Measurements from ENCODE around the gene SNX7.

The SNX7 gene

DNA sequence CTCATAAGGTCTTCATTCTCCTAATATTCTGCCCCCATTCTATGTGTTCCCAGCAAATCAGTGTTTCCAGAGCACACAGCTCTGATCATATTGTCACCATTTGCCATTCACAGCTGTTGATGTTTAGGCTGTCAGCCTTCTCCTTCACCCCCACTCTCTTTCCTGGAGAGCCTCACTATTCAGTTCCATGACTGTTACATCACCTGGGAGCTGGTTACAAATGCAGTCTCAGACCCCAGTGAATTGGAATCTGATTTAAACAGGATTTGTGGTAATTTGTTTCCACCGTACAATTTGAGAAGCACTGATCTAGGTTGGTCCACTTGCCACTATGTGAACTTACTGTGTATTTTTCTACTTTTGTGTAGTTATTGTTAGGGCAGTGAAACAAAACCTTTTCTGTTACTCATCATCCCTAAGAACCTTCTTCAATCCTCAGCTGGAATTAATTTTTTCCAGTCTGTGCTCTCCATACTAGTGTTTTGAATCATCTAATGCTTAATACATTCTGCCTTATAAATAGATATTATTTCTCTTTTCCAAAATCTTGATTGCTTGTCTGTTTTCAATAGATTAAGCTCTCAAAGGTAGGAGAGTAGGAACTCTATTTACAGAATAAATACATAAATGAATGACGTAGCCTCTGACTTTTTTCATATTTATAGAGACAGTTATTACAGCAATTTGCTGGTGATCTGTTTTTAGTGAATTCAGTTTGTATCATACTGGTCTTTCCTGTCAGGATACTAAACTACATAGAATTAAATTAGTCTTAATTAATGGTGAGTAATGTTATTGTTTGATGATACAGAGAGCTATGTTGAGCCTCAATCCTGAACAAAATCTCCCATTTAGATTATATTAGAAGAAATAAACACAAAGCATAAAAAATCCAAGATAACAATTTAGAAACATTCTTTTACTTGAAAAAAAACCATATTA is 8.1 kb downstream of the SNX7 start:
- no peaks in the 10 kb centered on the region for H3K4me1 ChIP-seq (ENCODE audit: control insufficient read depth, insufficient read depth, low read length)
- H3K27ac ChIP-seq (ENCODE audit: low read depth, low read length) = no peak overlapping the region
- no peak overlapping the region for H3K4me3 ChIP-seq (ENCODE audit: low read depth, low read length)
- H3K36me3 ChIP-seq (ENCODE audit: control insufficient read depth, insufficient read depth, low read length) = no peaks in the 10 kb centered on the region
- no peak overlapping the region for H3K9ac ChIP-seq (ENCODE audit: low read length)
- no peaks in the 10 kb centered on the region for H3K9me3 ChIP-seq (ENCODE audit: control insufficient read depth, insufficient read depth, low read depth, low read length)
- no peaks in the 10 kb centered on the region for H3K27me3 ChIP-seq (ENCODE audit: control insufficient read depth, insufficient read depth, low read length)

DNA sequence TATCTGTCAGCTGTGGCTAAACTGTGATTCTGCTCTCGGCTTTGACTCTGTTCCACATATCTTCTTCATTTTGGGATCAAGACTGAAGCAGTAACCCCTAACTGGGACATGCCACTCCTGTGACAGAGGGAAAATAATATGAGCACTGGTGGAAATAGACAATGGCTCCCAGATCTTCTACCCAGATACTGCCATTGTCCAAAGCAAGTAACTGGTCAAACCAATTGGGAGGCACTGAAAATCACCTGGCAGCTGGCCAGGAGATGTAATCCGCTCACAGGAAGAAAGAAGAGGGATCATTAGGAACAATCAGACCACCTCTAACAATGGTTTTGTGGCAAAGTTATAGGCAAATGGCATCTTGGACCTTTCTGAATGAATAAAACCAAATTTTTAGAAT is 10.7 kb downstream of the SNX7 start:
- Histone ChIP-seq H3K4me1 (ENCODE audit: control insufficient read depth, insufficient read depth, low read length) (peaks cover 4% of the 10 kb centered on the region; the same call in 1 of the 2 replicates), H3K27ac (ENCODE audit: low read depth, low read length) (no peak overlapping the region), H3K36me3 (ENCODE audit: control insufficient read depth, insufficient read depth, low read length) (no peaks in the 10 kb centered on the region), H3K9ac (ENCODE audit: low read length) (no peak overlapping the region), H3K4me3 (ENCODE audit: low read depth, low read length) (no peak overlapping the region), H3K27me3 (ENCODE audit: control insufficient read depth, insufficient read depth, low read length) (no peaks in the 10 kb centered on the region), H3K9me3 (ENCODE audit: control insufficient read depth, insufficient read depth, low read depth, low read length) (no peaks in the 10 kb centered on the region)

DNA sequence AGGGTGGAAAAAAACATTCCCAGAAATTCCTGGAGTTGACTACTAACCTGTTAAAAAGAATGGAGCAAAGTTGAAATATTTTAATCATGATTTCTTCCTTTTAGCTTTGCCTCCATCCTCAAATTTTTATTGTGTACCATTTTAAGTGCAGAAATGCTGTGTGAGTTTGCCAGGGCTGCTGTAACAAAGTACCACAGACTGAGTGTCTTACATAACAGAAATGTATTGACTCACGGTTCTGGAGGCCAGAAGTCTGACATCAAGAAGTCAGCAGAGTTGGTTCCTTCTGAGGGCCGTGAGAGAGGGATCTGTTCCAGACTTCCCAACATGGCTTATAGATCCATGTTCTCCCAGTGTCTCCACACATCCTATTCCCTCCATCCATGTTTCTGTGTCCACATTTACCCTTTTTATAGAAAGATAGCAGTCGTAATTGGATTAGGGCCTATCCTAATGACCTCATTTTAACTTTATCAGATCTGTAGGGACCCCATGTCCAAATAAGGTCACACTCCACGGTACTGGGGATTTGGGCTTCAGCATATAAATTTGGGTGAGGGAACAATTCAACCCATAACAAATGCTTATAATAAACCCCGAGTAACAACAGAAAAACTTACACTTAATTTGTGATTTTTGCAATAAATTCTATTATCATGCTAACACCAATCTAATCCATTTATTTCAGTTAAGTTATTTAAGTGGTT is 12.7 kb downstream of the SNX7 start:
- Histone ChIP-seq H3K9ac (ENCODE audit: low read length) (no peak overlapping the region), H3K36me3 (ENCODE audit: control insufficient read depth, insufficient read depth, low read length) (peaks cover 2% of the 10 kb centered on the region; the same call in 1 of the 2 replicates), H3K4me1 (ENCODE audit: control insufficient read depth, insufficient read depth, low read length) (peaks cover 4% of the 10 kb centered on the region; the same call in 1 of the 2 replicates), H3K9me3 (ENCODE audit: control insufficient read depth, insufficient read depth, low read depth, low read length) (no peaks in the 10 kb centered on the region), H3K4me3 (ENCODE audit: low read depth, low read length) (no peak overlapping the region), H3K27ac (ENCODE audit: low read depth, low read length) (no peak overlapping the region), H3K27me3 (ENCODE audit: control insufficient read depth, insufficient read depth, low read length) (no peaks in the 10 kb centered on the region)

DNA sequence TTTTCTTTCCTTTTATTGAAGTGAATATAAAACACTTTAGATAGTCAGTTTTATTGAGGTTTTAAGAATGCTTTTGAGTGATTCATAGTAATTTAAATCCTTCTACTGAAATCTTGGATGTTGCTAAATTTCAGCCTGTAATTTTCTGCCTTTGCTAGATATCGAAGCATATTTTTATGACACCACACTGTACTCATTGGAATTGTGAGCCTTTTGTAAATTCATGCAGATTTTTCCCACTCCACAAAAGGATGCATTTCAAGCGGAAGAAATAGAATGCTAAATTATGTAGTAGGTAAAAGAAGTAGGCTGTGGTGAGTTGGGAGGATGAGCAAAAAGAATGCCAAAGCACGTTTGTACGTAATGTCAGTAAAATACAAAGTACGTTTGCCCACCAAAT is 13.8 kb downstream of the SNX7 start:
- Histone ChIP-seq H3K36me3 (ENCODE audit: control insufficient read depth, insufficient read depth, low read length) (peaks cover 3% of the 10 kb centered on the region; the same call in 1 of the 2 replicates), H3K4me3 (ENCODE audit: low read depth, low read length) (no peak overlapping the region), H3K27me3 (ENCODE audit: control insufficient read depth, insufficient read depth, low read length) (no peaks in the 10 kb centered on the region), H3K4me1 (ENCODE audit: control insufficient read depth, insufficient read depth, low read length) (peaks cover 4% of the 10 kb centered on the region; the same call in 1 of the 2 replicates), H3K9ac (ENCODE audit: low read length) (no peak overlapping the region), H3K9me3 (ENCODE audit: control insufficient read depth, insufficient read depth, low read depth, low read length) (0 out of 2 replicates have a peak, but pooled peaks cover 2% of the 10 kb centered on the region), H3K27ac (ENCODE audit: low read depth, low read length) (no peak overlapping the region)

DNA sequence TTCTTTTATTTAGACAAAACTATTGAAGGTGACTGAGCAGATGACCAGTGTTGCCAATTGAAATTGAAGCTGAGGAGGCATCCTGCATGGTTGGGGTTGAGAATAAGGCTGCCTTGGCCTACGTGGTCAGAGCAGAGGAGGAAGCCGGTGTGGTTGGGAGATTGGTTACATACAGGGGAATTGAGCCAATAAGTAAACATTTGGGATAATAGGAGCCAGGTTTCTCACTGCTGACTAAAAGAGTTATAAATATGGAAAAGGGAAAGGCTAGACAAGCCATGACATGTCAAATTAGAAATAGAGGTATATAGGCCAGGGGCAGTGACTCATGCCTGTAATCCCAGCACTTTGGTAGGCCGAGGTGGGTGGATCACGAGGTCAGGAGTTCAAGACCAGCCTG is 15.8 kb downstream of the SNX7 start:
- Histone ChIP-seq H3K27me3 (ENCODE audit: control insufficient read depth, insufficient read depth, low read length) (no peaks in the 10 kb centered on the region), H3K27ac (ENCODE audit: low read depth, low read length) (no peak overlapping the region), H3K9me3 (ENCODE audit: control insufficient read depth, insufficient read depth, low read depth, low read length) (0 out of 2 replicates have a peak, but pooled peaks cover 2% of the 10 kb centered on the region), H3K9ac (ENCODE audit: low read length) (no peak overlapping the region), H3K36me3 (ENCODE audit: control insufficient read depth, insufficient read depth, low read length) (peaks cover 3% of the 10 kb centered on the region; the same call in 1 of the 2 replicates), H3K4me1 (ENCODE audit: control insufficient read depth, insufficient read depth, low read length) (peaks cover 4% of the 10 kb centered on the region; the same call in 1 of the 2 replicates), H3K4me3 (ENCODE audit: low read depth, low read length) (no peak overlapping the region)

DNA sequence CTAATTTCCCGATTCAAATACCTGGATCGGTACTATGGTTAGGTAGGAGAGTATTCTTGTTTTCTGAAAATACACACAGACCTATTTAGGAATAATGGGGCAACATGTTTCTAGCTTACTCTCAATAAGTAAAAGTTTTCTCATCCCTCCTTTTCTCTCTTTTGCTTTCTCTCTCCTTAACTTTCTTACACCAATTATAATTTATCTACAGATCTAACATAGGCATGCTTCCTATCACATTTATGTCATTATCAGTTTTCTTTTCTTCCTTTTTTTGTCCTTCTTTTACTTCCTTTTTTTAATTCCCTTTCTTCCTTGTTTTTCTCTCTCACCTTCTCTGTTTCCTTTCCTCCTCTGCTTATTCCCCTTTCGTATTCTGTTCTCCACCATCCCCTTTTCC is 20.3 kb downstream of the SNX7 start:
- peaks cover 3% of the 10 kb centered on the region for H3K36me3 ChIP-seq (ENCODE audit: control insufficient read depth, insufficient read depth, low read length)
- H3K9ac ChIP-seq (ENCODE audit: low read length) = no peak overlapping the region
- H3K4me1 ChIP-seq (ENCODE audit: control insufficient read depth, insufficient read depth, low read length) = no peaks in the 10 kb centered on the region
- H3K27me3 ChIP-seq (ENCODE audit: control insufficient read depth, insufficient read depth, low read length) = no peaks in the 10 kb centered on the region
- H3K9me3 ChIP-seq (ENCODE audit: control insufficient read depth, insufficient read depth, low read depth, low read length) = 0 out of 2 replicates have a peak, but pooled peaks cover 2% of the 10 kb centered on the region
- H3K4me3 ChIP-seq (ENCODE audit: low read depth, low read length) = no peak overlapping the region
- no peak overlapping the region for H3K27ac ChIP-seq (ENCODE audit: low read depth, low read length)

DNA sequence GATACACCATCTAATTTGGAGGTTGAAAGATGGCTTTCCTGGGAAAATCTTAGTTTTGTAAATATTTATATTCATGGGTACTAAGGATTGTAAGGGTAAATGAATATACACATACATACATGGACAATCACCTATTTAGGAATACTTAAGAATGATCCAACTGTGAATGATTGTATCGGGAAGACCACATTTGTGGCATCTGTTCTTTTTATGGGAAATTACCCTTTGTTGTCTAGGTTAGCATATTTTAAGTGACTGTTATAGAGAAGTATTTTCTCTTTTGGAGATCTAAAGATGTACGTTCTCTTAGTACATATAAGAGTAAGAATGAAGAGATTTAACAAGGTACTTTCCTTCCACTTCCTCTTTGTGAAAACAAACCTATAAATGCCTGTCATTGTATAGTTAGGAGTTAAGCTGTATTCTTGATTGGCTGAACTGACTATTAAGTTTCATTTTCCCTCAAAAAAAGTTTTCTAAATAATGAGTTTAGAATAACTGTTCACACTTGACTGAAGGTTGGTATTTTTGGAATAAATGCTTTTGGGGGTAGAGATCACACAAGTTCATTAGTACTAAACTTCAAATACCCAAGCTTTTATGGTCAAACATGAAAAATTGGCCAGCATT is 26.7 kb downstream of the SNX7 start:
- H3K27ac ChIP-seq (ENCODE audit: low read depth, low read length) = no peak overlapping the region
- H3K36me3 ChIP-seq (ENCODE audit: control insufficient read depth, insufficient read depth, low read length) = no peaks in the 10 kb centered on the region; the same call in none of the 2 replicates
- H3K9ac ChIP-seq (ENCODE audit: low read length) = no peak overlapping the region
- no peaks in the 10 kb centered on the region for H3K4me1 ChIP-seq (ENCODE audit: control insufficient read depth, insufficient read depth, low read length)
- no peaks in the 10 kb centered on the region for H3K27me3 ChIP-seq (ENCODE audit: control insufficient read depth, insufficient read depth, low read length)
- no peak overlapping the region for H3K4me3 ChIP-seq (ENCODE audit: low read depth, low read length)
- no peaks in the 10 kb centered on the region for H3K9me3 ChIP-seq (ENCODE audit: control insufficient read depth, insufficient read depth, low read depth, low read length)

DNA sequence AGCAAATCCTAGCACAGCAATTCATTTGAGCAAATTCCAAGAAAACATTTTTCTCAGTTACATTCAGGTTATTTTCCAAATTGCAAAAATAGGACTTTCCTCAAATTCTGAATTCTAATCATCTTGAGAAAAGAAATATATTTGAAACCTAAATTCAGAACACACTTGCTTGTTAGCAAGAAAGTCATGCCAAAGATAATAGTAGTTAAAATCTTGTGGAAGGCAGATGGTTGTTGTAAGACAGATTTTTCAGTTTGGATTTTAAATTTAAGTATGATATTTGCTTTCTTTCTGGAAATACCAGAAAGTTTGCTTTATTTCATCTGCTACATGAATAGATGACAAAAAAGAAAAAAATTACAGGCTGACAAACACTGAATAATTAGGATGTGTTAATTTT is 29.1 kb downstream of the SNX7 start:
- H3K4me1 ChIP-seq (ENCODE audit: control insufficient read depth, insufficient read depth, low read length) = no peaks in the 10 kb centered on the region
- no peaks in the 10 kb centered on the region for H3K9me3 ChIP-seq (ENCODE audit: control insufficient read depth, insufficient read depth, low read depth, low read length)
- H3K27ac ChIP-seq (ENCODE audit: low read depth, low read length) = no peak overlapping the region
- no peaks in the 10 kb centered on the region; the same call in 1 of the 2 replicates for H3K36me3 ChIP-seq (ENCODE audit: control insufficient read depth, insufficient read depth, low read length)
- H3K9ac ChIP-seq (ENCODE audit: low read length) = no peak overlapping the region
- H3K4me3 ChIP-seq (ENCODE audit: low read depth, low read length) = no peak overlapping the region
- no peaks in the 10 kb centered on the region for H3K27me3 ChIP-seq (ENCODE audit: control insufficient read depth, insufficient read depth, low read length)

DNA sequence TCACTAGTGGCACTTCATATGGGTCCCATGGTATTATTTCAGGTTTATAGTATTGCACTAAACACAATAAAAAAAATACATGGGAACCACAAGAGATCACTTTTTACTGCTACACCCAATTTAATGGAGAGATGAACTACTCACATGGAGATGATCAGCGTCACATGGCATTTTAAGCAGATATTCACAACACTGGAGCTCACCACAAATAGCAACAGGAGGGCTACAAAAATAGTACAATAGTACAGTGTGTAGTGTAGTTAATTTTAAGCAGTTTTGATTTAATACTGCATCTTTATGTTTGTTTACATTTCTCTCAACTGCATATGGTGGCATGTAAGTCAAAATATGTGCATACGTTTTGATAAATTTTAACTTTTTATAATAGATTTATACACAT is 31.0 kb downstream of the SNX7 start:
- Histone ChIP-seq H3K4me3 (ENCODE audit: low read depth, low read length) (no peak overlapping the region), H3K36me3 (ENCODE audit: control insufficient read depth, insufficient read depth, low read length) (no peaks in the 10 kb centered on the region; the same call in 1 of the 2 replicates), H3K9me3 (ENCODE audit: control insufficient read depth, insufficient read depth, low read depth, low read length) (no peaks in the 10 kb centered on the region), H3K9ac (ENCODE audit: low read length) (no peak overlapping the region), H3K27me3 (ENCODE audit: control insufficient read depth, insufficient read depth, low read length) (no peaks in the 10 kb centered on the region), H3K27ac (ENCODE audit: low read depth, low read length) (no peak overlapping the region), H3K4me1 (ENCODE audit: control insufficient read depth, insufficient read depth, low read length) (no peaks in the 10 kb centered on the region)

DNA sequence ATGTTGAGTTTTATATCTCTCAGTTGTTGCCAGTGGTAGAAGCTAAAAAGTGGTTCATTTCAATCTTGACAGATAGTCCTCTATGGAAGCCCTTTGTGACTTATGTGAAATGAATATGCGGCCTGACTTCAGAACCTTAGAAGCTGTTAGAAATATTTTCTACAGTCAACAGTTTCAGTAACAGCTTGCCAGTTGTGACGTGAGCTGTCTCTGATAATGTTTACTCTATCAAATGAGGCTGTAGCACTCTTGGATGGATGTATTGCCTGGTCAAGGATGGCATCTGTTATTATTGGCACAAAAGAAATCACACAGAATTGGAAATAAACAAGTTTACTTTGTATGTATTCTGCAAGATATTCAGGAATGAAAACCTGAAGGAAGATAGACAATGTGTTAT is 31.9 kb downstream of the SNX7 start:
- H3K36me3 ChIP-seq (ENCODE audit: control insufficient read depth, insufficient read depth, low read length) = no peaks in the 10 kb centered on the region; the same call in 1 of the 2 replicates
- H3K9me3 ChIP-seq (ENCODE audit: control insufficient read depth, insufficient read depth, low read depth, low read length) = no peaks in the 10 kb centered on the region
- H3K4me1 ChIP-seq (ENCODE audit: control insufficient read depth, insufficient read depth, low read length) = no peaks in the 10 kb centered on the region
- no peak overlapping the region for H3K9ac ChIP-seq (ENCODE audit: low read length)
- no peak overlapping the region for H3K4me3 ChIP-seq (ENCODE audit: low read depth, low read length)
- H3K27ac ChIP-seq (ENCODE audit: low read depth, low read length) = no peak overlapping the region
- H3K27me3 ChIP-seq (ENCODE audit: control insufficient read depth, insufficient read depth, low read length) = no peaks in the 10 kb centered on the region
